Neural cell (in vitro differentiated cells): ENCODE results near the gene ANKRD49. TPM values are rescaled to one million over a fixed set of nuclear protein-coding genes. Genes with fewer than 3 reads are reported as not detected.

Source experiments
- H2AFZ ChIP-seq: fragments of 200-600, 300-800 bp; sonication (generic), shearing (Covaris generic); 2 replicates; pipeline ENCODE4 v1.6.0; 2014; ENCODE audit warnings: low read depth, mild to moderate bottlenecking, antibody characterized with exemption, low read length, moderate library complexity
- H3F3A ChIP-seq: fragments of 200-600 bp; shearing (Covaris generic); 2 replicates; pipeline ENCODE4 v1.6.1; 2016; ENCODE audit warnings: mild to moderate bottlenecking, moderate library complexity, mixed read lengths, antibody characterized with exemption, low read length; ENCODE audit not compliant: insufficient read depth, poor library complexity, severe bottlenecking
- H3K27ac ChIP-seq: fragments of 200-600, 300-800 bp; sonication (generic), shearing (Covaris generic); 2 replicates; pipeline ENCODE4 v1.5.1; 2014; ENCODE audit warnings: mild to moderate bottlenecking, low read length, moderate library complexity
- H3K27me3 ChIP-seq: fragments of 300-800, 200-600 bp; sonication (generic), shearing (Covaris generic); 2 replicates; pipeline ENCODE4 v1.6.0; 2014; ENCODE audit warnings: mild to moderate bottlenecking, low read depth, low read length, moderate library complexity; ENCODE audit not compliant: insufficient read depth
- H3K36me3 ChIP-seq: fragments of 300-800, 200-600 bp; sonication (generic), shearing (Covaris generic); 2 replicates; pipeline ENCODE4 v1.5.1; 2014; ENCODE audit warnings: mild to moderate bottlenecking, antibody characterized with exemption, low read length, moderate library complexity; ENCODE audit not compliant: insufficient read depth
- H3K4me2 ChIP-seq: fragments of 300-800, 200-600 bp; sonication (generic), shearing (Covaris generic); 2 replicates; pipeline ENCODE4 v1.6.0; 2014; ENCODE audit warnings: mild to moderate bottlenecking, low read length
- H3K4me3 ChIP-seq: fragments of 300-800, 200-600 bp; sonication (generic), shearing (Covaris generic); 2 replicates; pipeline ENCODE4 v1.5.1; 2014; ENCODE audit warnings: mild to moderate bottlenecking, low read length, moderate library complexity
- H3K79me2 ChIP-seq: fragments of 200-600 bp; shearing (Covaris generic); replicated peaks from 2 replicates; pipeline ENCODE4 v1.6.0; 2014; ENCODE audit warnings: mild to moderate bottlenecking, low read length, moderate library complexity; ENCODE audit not compliant: insufficient read depth
- H3K9ac ChIP-seq: fragments of 300-800, 200-600 bp; sonication (generic), shearing (Covaris generic); 2 replicates; pipeline ENCODE4 v1.6.1; 2016; ENCODE audit warnings: mild to moderate bottlenecking, low read length, mixed read lengths
- H3K9me2 ChIP-seq: fragments of 200-600 bp; shearing (Covaris generic); 2 replicates; pipeline ENCODE4 v1.6.1; 2016; ENCODE audit warnings: mild to moderate bottlenecking, low read length, mixed read lengths; ENCODE audit not compliant: insufficient read depth
- H3K9me3 ChIP-seq: fragments of 200-600, 300-800 bp; sonication (generic), shearing (Covaris generic); 2 replicates; pipeline ENCODE4 v1.6.1; 2016; ENCODE audit warnings: mild to moderate bottlenecking, mixed run types, low read length, moderate library complexity, mixed read lengths
- H4K20me1 ChIP-seq: fragments of 200-600 bp; shearing (Covaris generic); 2 replicates; pipeline ENCODE4 v1.6.1; 2016; ENCODE audit warnings: mild to moderate bottlenecking, mixed run types; ENCODE audit not compliant: insufficient read depth
- CTCF ChIP-seq: fragments of 450-650 bp; IDR thresholded peaks from 2 replicates; pipeline ENCODE4 v1.5.1; 2014; ENCODE audit warnings: antibody characterized with exemption, mild to moderate bottlenecking, moderate library complexity; ENCODE audit not compliant: poor library complexity, severe bottlenecking
- EP300 ChIP-seq: fragments of 450-650 bp; conservative IDR thresholded peaks from 2 replicates; pipeline ENCODE4 v1.6.1; 2014; ENCODE audit warnings: antibody characterized with exemption, mild to moderate bottlenecking, moderate library complexity; ENCODE audit not compliant: poor library complexity, severe bottlenecking
- EZH2 ChIP-seq: fragments of 200-600, 300-800 bp; shearing (Covaris generic), sonication (generic); IDR thresholded peaks from 2 replicates; pipeline ENCODE4 v1.6.1; 2014; ENCODE audit warnings: antibody characterized with exemption, low read length, borderline replicate concordance, mild to moderate bottlenecking; ENCODE audit not compliant: insufficient read depth, poor library complexity, severe bottlenecking
- MXI1 ChIP-seq: fragments of 450-650 bp; conservative IDR thresholded peaks from 2 replicates; pipeline ENCODE4 v1.6.1; 2014; ENCODE audit warnings: antibody characterized with exemption, mild to moderate bottlenecking; ENCODE audit not compliant: poor library complexity, severe bottlenecking
- POLR2AphosphoS5 ChIP-seq: IDR thresholded peaks from 2 replicates; pipeline ENCODE4 v1.6.1; 2012
- RAD21 ChIP-seq: fragments of 450-650 bp; conservative IDR thresholded peaks from 2 replicates; pipeline ENCODE4 v1.6.1; 2014; ENCODE audit warnings: antibody characterized with exemption, mild to moderate bottlenecking, moderate library complexity
- SMC3 ChIP-seq: fragments of 450-650 bp; conservative IDR thresholded peaks from 2 replicates; pipeline ENCODE4 v1.6.1; 2014; ENCODE audit warnings: antibody characterized with exemption, mild to moderate bottlenecking, moderate library complexity; ENCODE audit not compliant: poor library complexity
- TAF1 ChIP-seq: IDR thresholded peaks from 2 replicates; pipeline ENCODE4 v1.6.1; 2012; ENCODE audit warnings: low read depth
- polyA plus RNA-seq: library from polyadenylated mRNA; depleted of rRNA; stranded (reverse); fragments of >200 nt; gene quantifications from 2 replicates; pipeline ENCODE4 v1.2.3, GENCODE V29; 2014
- TF ChIP-seq, protein P1 (sequence below): IDR thresholded peaks from 2 replicates; pipeline ENCODE4 v1.6.1; 2012; ENCODE audit warnings: borderline replicate concordance

Gene ANKRD49
- polyA plus RNA-seq, 1 donor from 2014 or later, result 54.6 TPM

- Histone ChIP-seq H3K4me2 (peak overlapping the region; percentile 96), H3F3A (no peaks in the 10 kb centered on the region), H3K9me3 (no peaks in the 10 kb centered on the region), H2AFZ (peak overlapping the region; percentile 96), H3K9ac (peak overlapping the region; percentile 76), H3K4me3 (peak overlapping the region; percentile 83), H3K9me2 (no peaks in the 10 kb centered on the region), H3K79me2 (peaks cover 9% of the 10 kb centered on the region), H3K36me3 (peaks cover 5% of the 10 kb centered on the region), H3K27me3 (no peaks in the 10 kb centered on the region), H4K20me1 (no peaks in the 10 kb centered on the region), H3K27ac (peak overlapping the region; percentile 61)
- TF ChIP-seq POLR2AphosphoS5 (no peak), MXI1 (peak; percentile 36), RAD21 (peak; percentile 31), EP300 (no peak), SMC3 (no peak), CTCF (no peak), TAF1 (no peak), EZH2 (no peak)
- TF ChIP-seq, protein P1, sequence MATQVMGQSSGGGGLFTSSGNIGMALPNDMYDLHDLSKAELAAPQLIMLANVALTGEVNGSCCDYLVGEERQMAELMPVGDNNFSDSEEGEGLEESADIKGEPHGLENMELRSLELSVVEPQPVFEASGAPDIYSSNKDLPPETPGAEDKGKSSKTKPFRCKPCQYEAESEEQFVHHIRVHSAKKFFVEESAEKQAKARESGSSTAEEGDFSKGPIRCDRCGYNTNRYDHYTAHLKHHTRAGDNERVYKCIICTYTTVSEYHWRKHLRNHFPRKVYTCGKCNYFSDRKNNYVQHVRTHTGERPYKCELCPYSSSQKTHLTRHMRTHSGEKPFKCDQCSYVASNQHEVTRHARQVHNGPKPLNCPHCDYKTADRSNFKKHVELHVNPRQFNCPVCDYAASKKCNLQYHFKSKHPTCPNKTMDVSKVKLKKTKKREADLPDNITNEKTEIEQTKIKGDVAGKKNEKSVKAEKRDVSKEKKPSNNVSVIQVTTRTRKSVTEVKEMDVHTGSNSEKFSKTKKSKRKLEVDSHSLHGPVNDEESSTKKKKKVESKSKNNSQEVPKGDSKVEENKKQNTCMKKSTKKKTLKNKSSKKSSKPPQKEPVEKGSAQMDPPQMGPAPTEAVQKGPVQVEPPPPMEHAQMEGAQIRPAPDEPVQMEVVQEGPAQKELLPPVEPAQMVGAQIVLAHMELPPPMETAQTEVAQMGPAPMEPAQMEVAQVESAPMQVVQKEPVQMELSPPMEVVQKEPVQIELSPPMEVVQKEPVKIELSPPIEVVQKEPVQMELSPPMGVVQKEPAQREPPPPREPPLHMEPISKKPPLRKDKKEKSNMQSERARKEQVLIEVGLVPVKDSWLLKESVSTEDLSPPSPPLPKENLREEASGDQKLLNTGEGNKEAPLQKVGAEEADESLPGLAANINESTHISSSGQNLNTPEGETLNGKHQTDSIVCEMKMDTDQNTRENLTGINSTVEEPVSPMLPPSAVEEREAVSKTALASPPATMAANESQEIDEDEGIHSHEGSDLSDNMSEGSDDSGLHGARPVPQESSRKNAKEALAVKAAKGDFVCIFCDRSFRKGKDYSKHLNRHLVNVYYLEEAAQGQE, result peak; percentile 66
Observed at GRCh38 chr11:94494126-94494680, 419 bp downstream of the ANKRD49 start.

DNA sequence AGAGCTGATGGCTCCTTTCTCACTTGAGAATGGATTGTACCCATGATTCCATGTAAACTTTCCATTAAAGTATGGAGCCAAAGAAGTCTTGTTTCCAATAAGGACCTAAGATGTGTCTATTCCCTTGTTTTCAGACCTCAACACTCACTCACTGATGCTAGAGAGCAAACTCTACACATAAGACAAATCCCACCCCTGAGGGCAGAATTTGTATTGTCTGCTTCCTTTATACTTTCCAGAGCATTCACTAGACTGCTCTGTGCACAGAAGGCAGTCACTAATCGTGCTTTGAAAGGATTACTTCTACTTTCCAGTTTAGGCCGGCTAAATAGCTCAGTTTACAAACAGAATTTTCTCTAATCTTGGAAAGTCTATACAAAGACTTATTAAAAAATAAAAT is 6.4 kb downstream of the ANKRD49 start:
- H3K27ac ChIP-seq, result no peak overlapping the region
- no peaks in the 10 kb centered on the region for H3F3A ChIP-seq
- no peak overlapping the region for H2AFZ ChIP-seq
- TF ChIP-seq RAD21, result no peak
- TF ChIP-seq CTCF, result no peak
- TF ChIP-seq EP300, result no peak
- TF ChIP-seq POLR2AphosphoS5, result no peak
- TF ChIP-seq, protein P1, result no peak
- no peak for TF ChIP-seq SMC3
- TF ChIP-seq TAF1, result no peak
- no peak overlapping the region for H3K4me2 ChIP-seq
- peaks cover 5% of the 10 kb centered on the region for H3K36me3 ChIP-seq
- H3K9ac ChIP-seq, result no peak overlapping the region
- no peak overlapping the region for H3K4me3 ChIP-seq
- H3K27me3 ChIP-seq, result no peaks in the 10 kb centered on the region
- H3K9me2 ChIP-seq, result no peaks in the 10 kb centered on the region
- no peaks in the 10 kb centered on the region for H3K79me2 ChIP-seq
- H3K9me3 ChIP-seq, result no peaks in the 10 kb centered on the region
- H4K20me1 ChIP-seq, result no peaks in the 10 kb centered on the region
